Natural killer cell (primary cell): ENCODE results near the gene RARS1. TPM values are rescaled to one million over a fixed set of nuclear protein-coding genes. Genes with fewer than 3 reads are reported as not detected.
"Not testable (repeated sequence)": the region's sequence is repeated elsewhere in the genome, so short reads cannot be mapped to it uniquely, and the experiment has no call there.

Experiments used
- ATAC-seq, 3 donors: fragments of 150-1000 bp in 2 of 3; fragments of 200-7000 bp in 1 of 3; cut with Tn5 transposase; 1 replicate in 1 of 3; 2 replicates in 2 of 3; pipeline ENCODE4 v1.10.0; 2021; ENCODE audit warnings: mild to moderate bottlenecking in 2 of 3, moderate library complexity in 2 of 3
- DNase-seq, 2 donors: peaks; one replicate each; pipeline versions ENCODE4 v3.0.0 to v3.0.0-alpha.2; 2013 to 2021; ENCODE audit warnings: mixed read lengths in 1 of 2
- H3K27ac ChIP-seq: one replicate; pipeline ENCODE4 v1.5.1; 2013; ENCODE audit warnings: mild to moderate bottlenecking, low read length
- H3K27me3 ChIP-seq: one replicate; pipeline ENCODE4 v1.6.1; 2013; ENCODE audit warnings: low read length; ENCODE audit not compliant: control insufficient read depth, insufficient read depth
- H3K36me3 ChIP-seq: one replicate; pipeline ENCODE4 v1.6.1; 2013; ENCODE audit warnings: low read length; ENCODE audit not compliant: control insufficient read depth, insufficient read depth
- H3K4me1 ChIP-seq: one replicate; pipeline ENCODE4 v1.6.1; 2013; ENCODE audit warnings: low read length; ENCODE audit not compliant: control insufficient read depth, insufficient read depth
- H3K4me3 ChIP-seq: one replicate; pipeline ENCODE4 v1.5.1; 2013; ENCODE audit warnings: low read length
- H3K9me3 ChIP-seq: one replicate; pipeline ENCODE4 v1.6.1; 2013; ENCODE audit warnings: low read length; ENCODE audit not compliant: control insufficient read depth, insufficient read depth
- H3K27ac Mint-ChIP-seq, 2 donors: one replicate each; pipeline ENCODE4 v1.8.0; 2022; ENCODE audit warnings: mild to moderate bottlenecking in 2 of 2, mixed read lengths in 2 of 2, moderate library complexity in 1 of 2
- H3K27me3 Mint-ChIP-seq, 2 donors: one replicate each; pipeline ENCODE4 v1.8.0; 2022; ENCODE audit warnings: low read depth in 2 of 2, mixed read lengths in 2 of 2
- H3K36me3 Mint-ChIP-seq: one replicate; pipeline ENCODE4 v1.8.0; 2022; ENCODE audit warnings: mixed read lengths
- H3K4me1 Mint-ChIP-seq, 2 donors: one replicate each; pipeline ENCODE4 v1.8.0; 2022; ENCODE audit warnings: mixed read lengths in 2 of 2
- H3K4me3 Mint-ChIP-seq: one replicate; pipeline ENCODE4 v1.8.0; 2022; ENCODE audit warnings: mild to moderate bottlenecking, moderate library complexity, mixed read lengths
- H3K9me3 Mint-ChIP-seq, 2 donors: one replicate each; pipeline ENCODE4 v1.8.0; 2022; ENCODE audit warnings: mixed read lengths in 2 of 2
- CTCF ChIP-seq: fragments of 200-600 bp; IDR thresholded peaks from one replicate; pipeline ENCODE4 v1.8.0; 2022; ENCODE audit warnings: antibody characterized with exemption
- WGBS: methylation state at CpG from one replicate; pipeline ENCODE4 v1.1.7; 2013; ENCODE audit warnings: missing lambda C conversion rate; ENCODE audit not compliant: insufficient coverage; 5-methylcytosine and 5-hydroxymethylcytosine counted together
- intact Hi-C: fragments of 100-400 bp; cut with micrococcal nuclease; formaldehyde crosslinking; loops from one replicate; pipeline ENCODE4 v1.14.2; 2022
- total RNA-seq, 4 donors: library from RNA; stranded (reverse); fragments of 120-200 nt in 1 of 4; gene quantifications; one replicate each; pipeline versions ENCODE4 v1.2.3 to v1.2.4, GENCODE V29; 2013 to 2022

RARS1 gene
- total RNA-seq, 3 donors from 2014 or later (not counting 1 experiment from before 2014, with no cell fraction given): 51.0 to 53.2 (median 52.5) TPM

GRCh38 chr5:168531987-168532864, 46.0 kb downstream of the RARS1 start:
- peaks cover 24 to 48% of the 10 kb centered on the region in 2 donors for H3K27me3 Mint-ChIP-seq
- intact Hi-C loops: no loop called here

GRCh38 chr5:168534351-168534750, 48.1 kb downstream of the RARS1 start:
- H3K27ac Mint-ChIP-seq, H3K36me3 ChIP-seq, H3K9me3 Mint-ChIP-seq, ATAC-seq, H3K4me3 Mint-ChIP-seq, H3K27ac ChIP-seq, DNase-seq, H3K4me3 ChIP-seq, intact Hi-C loops, H3K4me1 Mint-ChIP-seq, H3K9me3 ChIP-seq, H3K4me1 ChIP-seq, H3K36me3 Mint-ChIP-seq: not testable (repeated sequence)
- 70% methylated on average over 6 of the region's 7 CpGs for WGBS
- H3K27me3 Mint-ChIP-seq: peaks cover 15 to 35% of the 10 kb centered on the region in 2 donors
- peaks cover 26% of the 10 kb centered on the region for H3K27me3 ChIP-seq

More at GRCh38 chr5:168531987-168532864, 46.0 kb downstream of the RARS1 start:
- no peaks in the 10 kb centered on the region for H3K9me3 ChIP-seq
- no peak for DNase-seq
- peaks cover 34% of the 10 kb centered on the region for H3K27me3 ChIP-seq
- no peaks in the 10 kb centered on the region for H3K36me3 ChIP-seq
- H3K4me3 Mint-ChIP-seq: no peak overlapping the region
- H3K27ac Mint-ChIP-seq: no peak overlapping the region
- H3K4me3 ChIP-seq: no peak overlapping the region
- peaks cover 9% of the 10 kb centered on the region for H3K4me1 ChIP-seq
- no peak overlapping the region for H3K27ac ChIP-seq
- WGBS: 82% methylated on average over 6 of the region's 6 CpGs
- H3K9me3 Mint-ChIP-seq: no peaks in the 10 kb centered on the region
- no peak for ATAC-seq
- peaks cover 7 to 8% of the 10 kb centered on the region in 2 donors for H3K4me1 Mint-ChIP-seq
- no peaks in the 10 kb centered on the region for H3K36me3 Mint-ChIP-seq
- no peak for TF ChIP-seq CTCF

- WGBS: 77% methylated on average over 2 of the region's 2 CpGs
- ATAC-seq (no peak), DNase-seq (no peak)
- no peak for TF ChIP-seq CTCF
- H3K36me3 ChIP-seq: no peaks in the 10 kb centered on the region
- H3K27me3 ChIP-seq: peaks cover 4% of the 10 kb centered on the region
- Mint-ChIP-seq H3K4me3 (no peak overlapping the region), H3K27ac (no peak overlapping the region), H3K36me3 (no peaks in the 10 kb centered on the region), H3K9me3 (no peaks in the 10 kb centered on the region), H3K4me1 (no peaks in the 10 kb centered on the region), H3K27me3 (peaks cover 3 to 9% of the 10 kb centered on the region in 2 donors)
- no peak overlapping the region for H3K4me3 ChIP-seq
- peaks cover 8% of the 10 kb centered on the region for H3K9me3 ChIP-seq
- H3K4me1 ChIP-seq: no peaks in the 10 kb centered on the region
- intact Hi-C loops: no loop called here
- H3K27ac ChIP-seq: no peak overlapping the region
Observed at GRCh38 chr5:168537176-168537575, 50.9 kb downstream of the RARS1 start.

- Mint-ChIP-seq H3K4me1 (peaks cover 18 to 27% of the 10 kb centered on the region in 2 donors), H3K4me3 (no peak overlapping the region), H3K27me3 (no peaks in the 10 kb centered on the region), H3K27ac (no peak overlapping the region), H3K9me3 (peaks cover 0 to 2% of the 10 kb centered on the region in 2 donors), H3K36me3 (no peaks in the 10 kb centered on the region)
- TF ChIP-seq CTCF: no peak
- 97% methylated on average over 5 of the region's 7 CpGs for WGBS
- Histone ChIP-seq H3K4me3 (no peak overlapping the region), H3K36me3 (peaks cover 22% of the 10 kb centered on the region), H3K27me3 (no peaks in the 10 kb centered on the region), H3K27ac (no peak overlapping the region), H3K4me1 (no peaks in the 10 kb centered on the region), H3K9me3 (no peaks in the 10 kb centered on the region)
- no peak for ATAC-seq
- DNase-seq: no peak
- intact Hi-C loops: no loop called here
Observed at GRCh38 chr5:168549554-168549953, 63.3 kb downstream of the RARS1 start.
